Activated CD4-positive, alpha-beta T cell treated with anti-CD3 and anti-CD28 coated beads for 4 hours (primary cell): Measurements from ENCODE around the gene RTL10.

Experiments used
- DNase-seq, 2 donors: peaks; one replicate each; pipeline ENCODE4 v3.0.0-alpha.2; 2020

Gene RTL10

DNA sequence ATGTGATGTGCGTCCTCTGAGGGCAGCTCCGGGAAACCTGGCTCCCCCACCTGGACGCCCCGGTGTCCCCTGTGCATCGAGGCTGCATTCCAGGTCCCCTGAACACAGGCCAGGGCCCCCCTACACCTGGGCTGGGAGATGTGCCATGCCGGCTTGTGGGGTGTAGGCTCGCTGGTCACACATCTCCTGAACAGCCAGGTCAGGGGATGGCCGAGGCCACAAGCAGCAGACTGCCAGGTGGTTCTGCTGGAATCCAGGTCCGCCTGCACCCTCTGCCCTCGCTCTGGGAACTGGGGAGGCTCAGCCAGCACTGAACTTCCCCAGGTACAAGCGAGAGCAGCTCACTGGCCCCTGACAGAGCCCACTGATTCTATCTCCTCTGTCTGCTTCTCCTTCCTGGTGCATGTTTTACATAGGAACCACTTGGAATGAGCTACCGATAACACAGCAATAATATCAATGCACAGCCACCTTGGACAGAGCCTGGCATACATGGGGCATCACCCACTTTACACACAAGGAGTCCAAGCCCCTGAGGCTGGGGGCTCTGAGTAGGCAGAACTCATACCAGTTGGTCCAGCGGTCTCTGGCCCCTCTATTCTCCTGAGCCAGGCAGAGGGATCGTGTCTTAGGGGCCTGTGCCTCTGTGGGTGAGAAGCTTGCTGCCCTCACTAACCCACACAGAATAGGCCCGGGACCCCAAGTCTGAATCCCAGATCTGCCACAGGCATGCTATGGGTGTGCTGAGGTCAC, 47.3 kb downstream of the RTL10 start:
- DNase-seq = no peak

DNA sequence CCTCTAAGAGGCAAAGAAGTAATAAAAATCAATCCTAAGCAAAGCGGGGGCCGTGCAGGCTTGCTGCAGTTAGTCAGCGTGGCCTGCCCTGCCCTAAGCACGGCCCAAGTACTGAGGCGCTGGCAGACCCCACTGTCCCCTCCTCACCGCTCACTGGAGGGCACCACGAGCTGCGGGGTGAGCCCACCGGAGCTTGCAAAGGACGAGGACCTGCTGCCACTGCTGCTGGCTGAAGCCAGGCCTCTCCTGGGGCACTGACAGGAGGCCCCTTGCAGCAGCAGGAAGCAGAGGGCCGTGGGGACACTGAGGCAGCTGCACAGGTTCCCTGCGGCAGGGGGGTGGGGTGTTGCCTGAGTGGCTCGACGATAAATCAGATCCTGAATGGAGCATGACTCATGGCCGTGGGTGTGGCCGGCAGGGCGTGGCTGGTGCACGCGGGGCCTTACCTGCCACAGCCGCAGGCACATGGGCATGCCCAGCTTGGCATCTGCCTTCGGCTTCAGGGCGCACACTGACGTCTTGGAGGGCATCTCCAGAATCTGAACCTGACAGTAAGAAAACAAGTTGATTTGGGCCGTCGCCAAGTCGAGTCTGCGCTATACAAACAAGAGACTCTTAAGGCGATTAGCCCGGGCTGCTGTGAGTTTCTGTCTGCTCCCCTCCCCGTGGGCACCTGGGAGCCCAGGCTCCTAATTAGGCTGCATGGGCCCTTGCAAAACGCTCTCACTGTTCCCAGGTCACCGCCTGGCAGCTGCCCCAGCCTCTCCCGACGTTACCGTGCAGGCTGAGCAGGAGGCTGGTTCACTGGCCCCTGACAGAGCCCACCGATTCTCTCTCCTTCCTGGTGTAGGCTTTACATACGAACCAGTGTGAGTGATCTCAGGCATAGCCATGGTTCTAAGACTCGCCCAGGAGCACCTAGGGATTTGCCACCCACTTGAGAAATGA, 48.2 kb downstream of the RTL10 start:
- no peak for DNase-seq

DNA sequence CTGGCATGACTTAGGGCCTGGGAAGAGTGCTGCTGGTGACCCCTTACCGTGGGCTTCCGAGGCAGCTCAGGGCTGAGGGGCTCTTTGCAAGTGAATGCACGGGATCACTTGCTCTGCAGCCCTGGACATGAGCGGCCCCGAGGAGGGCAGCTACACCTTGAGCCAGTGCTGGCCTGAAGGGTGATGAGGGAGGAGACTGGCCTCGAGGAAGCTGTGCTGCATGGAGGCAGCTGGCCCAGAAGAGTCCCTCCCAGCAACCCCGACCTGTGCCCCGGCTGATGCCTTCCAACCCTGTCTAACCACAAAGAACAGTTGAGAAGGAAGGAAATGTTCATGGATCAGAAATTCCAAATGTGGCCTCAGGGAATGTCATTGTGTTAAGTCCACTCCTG, 48.9 kb downstream of the RTL10 start:
- DNase-seq = no peak
